ENCODE data around the gene ADCY3.

Gene ADCY3

DNA sequence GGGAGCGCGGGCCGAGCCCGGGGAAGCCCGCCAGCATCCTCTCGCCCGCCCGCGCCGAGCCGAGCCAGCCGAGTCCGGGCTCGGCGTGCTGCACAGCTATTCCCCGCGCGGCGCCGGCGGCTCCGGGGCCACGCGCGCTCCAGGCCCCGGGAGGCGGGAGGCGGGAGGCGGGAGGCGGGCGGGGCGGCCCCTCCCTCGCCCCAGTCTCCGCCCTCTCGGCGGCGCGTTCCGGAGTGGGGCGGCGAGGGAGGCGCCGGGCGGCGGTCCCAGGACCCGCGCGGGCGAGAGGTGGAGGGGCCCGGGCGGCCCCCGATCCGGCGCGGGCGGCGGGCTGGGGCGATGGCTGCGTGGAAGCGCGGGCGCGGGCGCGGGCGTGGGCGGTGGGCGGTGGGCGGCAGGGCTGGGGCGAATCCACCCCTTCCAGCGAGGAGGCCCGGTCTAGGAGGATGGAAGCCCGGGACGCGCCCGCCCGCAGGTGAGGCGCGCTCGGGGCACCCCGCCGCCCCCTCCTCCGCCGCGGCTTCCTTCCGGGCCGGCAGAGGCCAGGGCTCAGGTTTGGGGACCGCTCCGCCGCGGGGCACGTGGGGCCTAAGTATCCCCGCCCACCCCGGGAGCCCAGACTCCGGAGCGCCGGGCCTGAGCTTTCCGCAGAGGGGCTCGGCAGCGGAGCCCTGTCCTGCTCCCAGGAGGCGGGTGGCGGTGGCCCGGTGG lies at the start of gene ADCY3:
Gene ADCY3 (minus strand): TSS at position 140 of the 711 bp plus-strand sequence. CDS start 1,250 bp downstream, outside the sequence.
- Mint-ChIP-seq H3K4me1 (ENCODE audit: low read depth) (peaks cover 28% of the 10 kb centered on the region), H3K27me3 (ENCODE audit: low read depth) (no peaks in the 10 kb centered on the region), H3K4me3 (peak within 1 kb of the TSS; percentile 92), H3K36me3 (ENCODE audit: low read depth) (peaks cover 12% of the 10 kb centered on the region), H3K27ac (peak within 1 kb of the TSS; percentile 78), H3K9me3 (no peaks in the 10 kb centered on the region)
- DNase-seq (ENCODE audit: low spot score) = peak; percentile 71

DNA sequence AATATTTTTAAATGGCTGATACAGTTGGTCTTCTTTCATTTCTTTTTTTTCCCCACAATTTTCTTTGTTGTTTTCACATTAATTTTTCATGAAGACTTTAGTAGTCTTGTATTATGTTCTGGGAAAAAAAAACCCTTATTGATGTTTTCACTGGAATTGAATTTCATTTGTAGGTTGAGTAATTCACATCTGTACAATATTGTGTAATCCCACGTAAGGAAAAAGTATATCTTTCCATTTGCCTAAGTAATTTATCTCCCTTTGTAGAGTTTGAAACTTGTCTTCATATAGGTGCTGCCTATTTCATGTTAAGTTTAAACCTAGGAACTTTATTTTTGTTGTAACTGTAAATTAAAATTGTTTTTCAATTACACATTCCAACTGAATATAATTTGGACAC lies 49.7 kb upstream of the ADCY3 start:
- Mint-ChIP-seq H3K9me3 (no peaks in the 10 kb centered on the region), H3K36me3 (ENCODE audit: low read depth) (peaks cover 23% of the 10 kb centered on the region), H3K4me3 (no peak overlapping the region), H3K27ac (no peak overlapping the region), H3K27me3 (ENCODE audit: low read depth) (no peaks in the 10 kb centered on the region), H3K4me1 (ENCODE audit: low read depth) (peaks cover 10% of the 10 kb centered on the region)
- DNase-seq (ENCODE audit: low spot score) = no peak

DNA sequence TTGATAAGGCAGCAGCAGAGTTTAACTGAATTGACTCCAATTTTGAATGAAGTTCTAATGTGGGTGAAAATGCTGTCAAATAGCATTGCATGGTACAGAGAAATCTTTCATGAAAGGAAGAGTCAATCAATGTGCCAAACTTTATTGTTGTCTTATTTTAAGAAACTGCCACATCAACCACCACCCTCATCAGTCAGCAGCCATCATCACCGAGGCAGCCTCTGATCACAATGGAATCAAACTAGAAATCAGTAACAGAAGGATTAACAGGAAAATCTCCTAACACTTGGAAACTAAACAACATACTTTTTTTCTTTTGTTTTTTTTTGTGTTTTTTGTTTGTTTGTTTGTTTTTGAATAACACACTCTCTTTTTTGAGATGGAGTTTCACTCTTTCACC lies 41.9 kb upstream of the ADCY3 start:
- Mint-ChIP-seq H3K27ac (no peak overlapping the region), H3K27me3 (ENCODE audit: low read depth) (no peaks in the 10 kb centered on the region), H3K9me3 (no peaks in the 10 kb centered on the region), H3K36me3 (ENCODE audit: low read depth) (peaks cover 46% of the 10 kb centered on the region), H3K4me3 (no peak overlapping the region), H3K4me1 (ENCODE audit: low read depth) (peaks cover 5% of the 10 kb centered on the region)
- no peak for DNase-seq (ENCODE audit: low spot score)

DNA sequence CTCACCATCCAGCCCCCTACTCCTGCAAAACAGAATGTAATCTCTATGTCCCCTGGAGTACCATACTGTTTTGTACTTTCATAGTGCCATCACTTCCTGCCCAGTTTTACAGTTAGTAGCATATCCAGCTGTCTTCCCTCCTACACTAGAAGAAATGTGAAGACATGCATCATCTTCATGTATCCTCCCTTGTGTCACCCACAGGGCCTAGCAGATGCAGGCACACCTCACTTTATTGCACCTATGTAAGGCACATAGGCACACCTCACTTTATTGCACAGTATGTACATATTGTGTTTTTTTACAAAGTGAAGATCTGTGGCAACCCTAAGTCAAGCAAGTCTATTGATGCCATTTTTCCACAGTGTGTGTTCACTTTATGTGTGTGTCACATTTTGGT lies 39.7 kb upstream of the ADCY3 start:
- no peaks in the 10 kb centered on the region for H3K27me3 Mint-ChIP-seq (ENCODE audit: low read depth)
- H3K36me3 Mint-ChIP-seq (ENCODE audit: low read depth) = peaks cover 54% of the 10 kb centered on the region
- peaks cover 5% of the 10 kb centered on the region for H3K4me1 Mint-ChIP-seq (ENCODE audit: low read depth)

DNA sequence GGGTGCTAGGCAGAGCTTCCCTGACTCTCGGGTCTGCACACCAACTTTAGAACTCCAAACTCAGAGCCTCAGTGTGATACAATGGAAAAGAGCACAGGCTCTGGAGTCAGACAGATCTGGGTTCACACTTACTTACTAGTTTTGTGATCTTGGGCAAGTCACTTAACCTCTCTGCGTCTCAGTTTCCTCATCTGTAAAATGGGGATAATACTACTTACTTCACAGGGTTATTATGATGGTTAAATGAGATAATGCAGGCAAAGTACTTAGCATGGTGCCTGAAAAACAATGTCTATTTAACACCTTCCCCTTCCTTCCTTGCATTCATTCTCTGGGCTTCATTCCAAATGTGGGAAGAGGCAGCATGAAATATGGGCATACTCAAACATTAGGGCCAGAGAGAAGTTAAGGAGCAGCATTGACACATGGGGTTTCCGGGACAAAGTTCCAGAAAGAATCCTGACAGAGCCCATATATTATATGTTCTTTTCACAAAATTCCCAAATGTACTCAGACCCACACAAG lies 38.4 kb upstream of the ADCY3 start:
- Mint-ChIP-seq H3K36me3 (ENCODE audit: low read depth) (peaks cover 56% of the 10 kb centered on the region), H3K4me1 (ENCODE audit: low read depth) (peaks cover 5% of the 10 kb centered on the region), H3K27me3 (ENCODE audit: low read depth) (no peaks in the 10 kb centered on the region), H3K9me3 (peaks cover 9% of the 10 kb centered on the region), H3K27ac (no peak overlapping the region), H3K4me3 (no peak overlapping the region)
- DNase-seq (ENCODE audit: low spot score) = no peak

More for the DNA sequence above, 39.7 kb upstream of the ADCY3 start:
- H3K4me3 Mint-ChIP-seq = no peak overlapping the region
- no peak overlapping the region for H3K27ac Mint-ChIP-seq
- DNase-seq (ENCODE audit: low spot score) = no peak
- peaks cover 9% of the 10 kb centered on the region for H3K9me3 Mint-ChIP-seq

DNA sequence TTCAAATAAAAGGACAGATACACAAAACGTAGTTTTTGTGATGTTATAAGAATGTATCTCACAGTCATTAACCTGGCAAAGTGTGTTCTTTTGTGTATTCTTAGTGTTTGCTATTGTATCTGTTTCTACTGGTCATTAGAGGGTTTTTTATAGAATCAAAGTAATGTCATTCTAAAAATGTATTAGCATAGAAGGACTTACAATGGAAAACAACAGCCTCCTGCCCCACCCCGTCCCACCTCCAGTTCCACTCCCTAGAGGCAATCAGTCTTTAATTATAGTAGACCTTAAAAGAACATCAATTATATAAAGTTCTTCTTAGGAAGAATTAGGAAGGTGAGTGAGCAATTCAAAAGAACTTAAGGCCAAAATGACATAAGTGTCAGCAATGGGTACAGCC lies 37.9 kb upstream of the ADCY3 start:
- Mint-ChIP-seq H3K4me3 (no peak overlapping the region), H3K27ac (no peak overlapping the region), H3K9me3 (peaks cover 9% of the 10 kb centered on the region), H3K4me1 (ENCODE audit: low read depth) (peaks cover 5% of the 10 kb centered on the region), H3K36me3 (ENCODE audit: low read depth) (peaks cover 54% of the 10 kb centered on the region), H3K27me3 (ENCODE audit: low read depth) (no peaks in the 10 kb centered on the region)
- DNase-seq (ENCODE audit: low spot score) = no peak

DNA sequence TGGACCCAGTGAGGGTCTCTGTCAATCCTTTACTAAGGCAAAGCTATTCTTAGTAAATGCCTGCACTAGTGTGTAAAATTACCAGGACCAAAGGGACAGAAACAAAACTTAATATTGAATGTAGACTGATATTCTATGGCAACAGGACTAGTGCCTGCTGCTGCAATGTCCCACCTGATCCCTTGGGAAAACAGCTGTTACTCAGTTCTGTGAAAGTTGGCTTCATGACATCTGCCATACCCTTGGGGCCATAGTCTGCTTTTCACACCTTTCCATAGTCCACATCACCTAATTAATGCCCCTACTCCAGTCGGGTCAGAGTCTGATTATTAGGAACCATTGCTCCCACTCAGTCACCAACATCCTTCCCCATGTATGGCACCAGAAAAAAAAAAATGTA lies 37.2 kb upstream of the ADCY3 start:
- Mint-ChIP-seq H3K27ac (no peak overlapping the region), H3K36me3 (ENCODE audit: low read depth) (peaks cover 50% of the 10 kb centered on the region), H3K4me1 (ENCODE audit: low read depth) (peaks cover 3% of the 10 kb centered on the region)

DNA sequence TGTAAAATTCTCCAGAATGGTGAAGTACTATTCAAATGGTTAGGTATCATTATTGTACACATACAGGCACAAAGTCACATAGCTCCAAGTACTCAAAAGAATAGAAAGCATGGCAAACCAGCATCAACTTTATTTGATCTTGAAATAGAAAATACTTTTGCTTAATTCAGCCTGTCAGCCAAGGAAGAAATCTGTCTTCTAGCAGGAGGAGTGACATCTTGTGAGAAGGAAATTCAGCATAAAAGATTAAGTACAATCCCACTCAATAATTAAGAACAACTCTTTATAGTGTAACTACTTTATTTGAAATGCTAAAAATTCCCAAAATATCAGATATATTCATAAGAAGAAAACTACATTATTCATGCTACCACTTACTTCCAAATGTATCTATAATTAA lies 35.9 kb upstream of the ADCY3 start:
- Mint-ChIP-seq H3K4me3 (no peak overlapping the region), H3K36me3 (ENCODE audit: low read depth) (peaks cover 55% of the 10 kb centered on the region), H3K27me3 (ENCODE audit: low read depth) (no peaks in the 10 kb centered on the region), H3K27ac (no peak overlapping the region), H3K9me3 (peaks cover 9% of the 10 kb centered on the region), H3K4me1 (ENCODE audit: low read depth) (peaks cover 3% of the 10 kb centered on the region)
- DNase-seq (ENCODE audit: low spot score) = no peak

More for the DNA sequence above, 37.2 kb upstream of the ADCY3 start:
- Mint-ChIP-seq H3K9me3 (peaks cover 9% of the 10 kb centered on the region), H3K27me3 (ENCODE audit: low read depth) (no peaks in the 10 kb centered on the region), H3K4me3 (no peak overlapping the region)
- DNase-seq (ENCODE audit: low spot score) = no peak

DNA sequence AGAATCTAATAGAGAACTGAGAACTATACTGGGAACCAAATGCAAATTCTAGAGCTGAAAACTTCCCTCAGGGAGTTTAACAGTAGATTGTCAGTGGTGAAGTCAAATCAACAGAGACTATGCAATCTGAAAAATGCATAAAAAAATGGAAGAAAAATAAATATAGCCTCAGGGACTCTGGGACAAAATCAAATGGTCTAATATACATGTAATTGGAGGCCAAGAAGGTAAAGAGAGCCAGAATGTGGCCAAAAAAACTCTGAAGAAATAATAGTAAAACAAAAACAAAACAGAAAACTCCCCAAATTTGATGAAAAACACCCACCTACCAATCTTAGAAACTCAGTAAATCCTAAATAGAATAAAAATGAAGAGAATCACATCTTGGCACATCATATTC lies 35.2 kb upstream of the ADCY3 start:
- Mint-ChIP-seq H3K4me1 (ENCODE audit: low read depth) (peaks cover 3% of the 10 kb centered on the region), H3K27me3 (ENCODE audit: low read depth) (no peaks in the 10 kb centered on the region), H3K4me3 (no peak overlapping the region), H3K36me3 (ENCODE audit: low read depth) (peaks cover 56% of the 10 kb centered on the region), H3K27ac (no peak overlapping the region), H3K9me3 (peaks cover 9% of the 10 kb centered on the region)
- no peak for DNase-seq (ENCODE audit: low spot score)

DNA sequence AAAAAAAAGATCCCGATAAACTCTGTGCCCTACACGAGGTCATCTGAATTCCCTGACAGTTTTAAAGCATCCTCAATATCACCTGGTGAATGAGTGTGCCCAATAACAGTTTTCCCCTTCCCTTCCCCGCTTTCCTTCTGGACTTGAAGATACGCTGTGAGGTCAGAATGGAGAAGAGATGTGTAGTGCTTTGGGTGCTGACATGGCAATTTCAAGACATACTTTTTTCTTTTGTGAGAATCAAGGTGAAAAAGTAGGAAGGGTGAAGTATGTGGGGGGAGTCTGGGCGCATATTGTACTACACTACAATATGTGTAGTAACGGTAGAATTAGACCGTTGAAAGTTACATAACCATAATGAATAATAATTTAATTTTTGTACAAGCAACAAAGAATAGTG lies 30.1 kb upstream of the ADCY3 start:
- no peak for DNase-seq (ENCODE audit: low spot score)
- Mint-ChIP-seq H3K4me3 (no peak overlapping the region), H3K36me3 (ENCODE audit: low read depth) (peaks cover 37% of the 10 kb centered on the region), H3K27me3 (ENCODE audit: low read depth) (no peaks in the 10 kb centered on the region), H3K4me1 (ENCODE audit: low read depth) (no peaks in the 10 kb centered on the region), H3K9me3 (peaks cover 3% of the 10 kb centered on the region), H3K27ac (no peak overlapping the region)

DNA sequence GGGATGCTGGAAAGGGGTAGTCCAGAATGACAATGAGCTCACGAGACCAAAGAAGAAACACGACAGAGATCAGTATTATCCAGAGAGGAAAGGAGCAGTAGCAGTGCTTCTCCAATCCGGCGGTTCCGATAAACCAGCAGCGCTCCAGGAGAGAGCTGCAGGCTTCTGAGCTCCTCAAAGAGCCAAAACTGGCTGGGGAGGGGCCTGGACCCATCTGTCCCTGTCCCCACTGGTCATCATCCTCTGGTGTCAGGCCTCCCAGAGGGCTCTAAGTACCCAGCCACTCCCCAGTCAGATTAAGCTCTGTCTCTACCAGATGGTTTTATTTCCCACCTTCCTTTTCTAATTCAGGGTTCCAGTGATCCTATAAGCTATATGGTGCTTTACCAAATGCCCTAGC lies 28.5 kb upstream of the ADCY3 start:
- Mint-ChIP-seq H3K27me3 (ENCODE audit: low read depth) (no peaks in the 10 kb centered on the region), H3K9me3 (no peaks in the 10 kb centered on the region), H3K36me3 (ENCODE audit: low read depth) (peaks cover 26% of the 10 kb centered on the region), H3K27ac (no peak overlapping the region), H3K4me3 (no peak overlapping the region), H3K4me1 (ENCODE audit: low read depth) (no peaks in the 10 kb centered on the region)
- DNase-seq (ENCODE audit: low spot score) = no peak

DNA sequence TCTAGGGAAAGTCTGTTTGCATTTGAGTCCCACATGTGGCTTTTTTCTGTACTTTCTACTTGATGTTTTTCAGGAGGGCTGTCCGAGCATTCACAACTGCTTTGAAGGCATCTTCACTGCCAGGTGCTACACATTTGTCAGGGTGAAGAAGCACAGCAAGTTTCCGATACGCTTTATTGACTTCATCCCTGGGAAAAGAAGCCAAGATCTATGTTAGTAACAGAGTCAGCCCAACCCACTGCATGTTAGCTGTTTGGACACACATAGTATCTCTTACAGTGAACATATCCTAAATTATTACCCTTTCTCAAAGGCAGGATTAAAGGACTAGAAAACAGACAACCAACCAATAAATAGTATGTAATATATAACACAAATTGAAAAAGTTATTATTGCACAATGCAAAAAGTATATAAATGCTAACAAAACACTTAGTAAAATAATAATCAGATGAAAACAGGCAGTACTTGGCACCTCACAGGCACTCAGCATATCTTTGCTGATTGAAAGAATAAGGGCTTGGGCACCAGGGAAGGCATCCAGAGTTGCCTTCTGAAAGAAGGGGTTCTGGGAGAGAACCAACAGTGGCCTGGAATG lies 27.6 kb upstream of the ADCY3 start:
- Mint-ChIP-seq H3K9me3 (no peaks in the 10 kb centered on the region), H3K4me3 (no peak overlapping the region), H3K27me3 (ENCODE audit: low read depth) (no peaks in the 10 kb centered on the region), H3K27ac (no peak overlapping the region), H3K4me1 (ENCODE audit: low read depth) (no peaks in the 10 kb centered on the region), H3K36me3 (ENCODE audit: low read depth) (peaks cover 26% of the 10 kb centered on the region)
- no peak for DNase-seq (ENCODE audit: low spot score)

DNA sequence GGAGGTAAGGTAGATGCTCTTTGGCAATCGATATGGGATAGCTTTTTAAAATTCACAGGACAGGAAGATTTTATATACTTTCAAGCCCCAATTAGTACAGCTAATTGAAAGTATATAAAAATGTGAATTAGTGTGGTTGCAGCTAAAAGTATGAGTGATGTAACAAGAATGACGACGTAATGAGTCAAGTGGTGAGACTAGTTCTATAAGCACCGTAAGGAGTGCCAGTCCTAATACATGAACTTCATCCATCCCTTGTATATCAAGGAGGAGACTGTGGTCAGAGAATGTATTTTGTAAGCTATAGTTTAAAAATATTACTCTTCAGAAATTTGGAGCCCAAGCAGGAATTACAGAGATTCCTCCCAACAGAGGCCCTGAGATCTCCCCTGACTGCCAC lies 25.9 kb upstream of the ADCY3 start:
- peaks cover 16% of the 10 kb centered on the region for H3K36me3 Mint-ChIP-seq (ENCODE audit: low read depth)
- H3K4me3 Mint-ChIP-seq = no peak overlapping the region
- no peaks in the 10 kb centered on the region for H3K4me1 Mint-ChIP-seq (ENCODE audit: low read depth)
- no peak for DNase-seq (ENCODE audit: low spot score)
- H3K9me3 Mint-ChIP-seq = no peaks in the 10 kb centered on the region
- H3K27me3 Mint-ChIP-seq (ENCODE audit: low read depth) = no peaks in the 10 kb centered on the region
- no peak overlapping the region for H3K27ac Mint-ChIP-seq

DNA sequence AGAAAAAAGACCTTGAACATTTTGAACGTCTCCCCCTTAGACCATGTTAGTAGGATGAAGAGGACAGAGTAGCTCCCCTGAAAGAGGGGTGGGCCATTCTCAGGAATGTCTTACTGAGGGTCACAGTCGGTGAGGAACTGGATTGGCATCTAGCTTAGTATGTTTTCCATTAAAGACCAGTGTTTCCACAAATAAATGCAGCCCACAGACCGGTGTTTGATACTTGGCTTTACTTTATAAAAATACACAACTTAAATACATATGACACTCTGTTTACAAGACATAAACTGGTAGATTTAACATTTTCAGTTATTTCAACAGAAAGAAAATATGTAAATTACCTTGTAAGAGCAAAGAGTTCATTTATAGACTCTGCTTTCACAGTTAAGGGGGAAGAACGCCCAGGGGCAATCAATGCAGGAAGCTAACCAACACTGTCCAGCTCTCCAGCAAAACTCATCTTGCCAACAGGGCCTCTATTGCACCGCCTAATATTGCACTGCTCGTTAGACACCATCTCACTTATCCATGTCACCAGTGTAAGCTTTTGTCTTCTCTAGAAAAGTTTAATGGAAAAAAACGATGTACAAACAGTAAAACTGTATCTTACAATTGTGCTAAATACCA lies 23.5 kb upstream of the ADCY3 start:
- no peaks in the 10 kb centered on the region for H3K27me3 Mint-ChIP-seq (ENCODE audit: low read depth)
- no peaks in the 10 kb centered on the region for H3K9me3 Mint-ChIP-seq
- no peak overlapping the region for H3K4me3 Mint-ChIP-seq
- H3K27ac Mint-ChIP-seq = no peak overlapping the region
- DNase-seq (ENCODE audit: low spot score) = no peak
- peaks cover 14% of the 10 kb centered on the region for H3K36me3 Mint-ChIP-seq (ENCODE audit: low read depth)
- H3K4me1 Mint-ChIP-seq (ENCODE audit: low read depth) = no peaks in the 10 kb centered on the region
